ENCODE measurements around the gene TNIK. TPM values are rescaled to one million over a fixed set of nuclear protein-coding genes. Genes with fewer than 3 reads are reported as not detected.

TNIK gene
- total and polyA plus RNA-seq, 10 of the 15 experiments (the other 5 are each of a cell fraction or from before 2014, with no cell fraction given) = 13.9 to 74.3 (median 48.2) TPM

- no TSS peak for BruUV-seq (replicated peaks)
- H3K4me2 ChIP-seq (ENCODE audit: control insufficient read depth, insufficient read depth) = no peak overlapping the region
These were observed 198.7 kb downstream of the TNIK start for GRCh38 chr3:171261487-171261886.

More at GRCh38 chr3:171261487-171261886, 198.7 kb downstream of the TNIK start:
- DNase-seq (ENCODE audit: low read depth, low spot score) (no peak), ATAC-seq (0 out of 3 replicates have a peak, but pooled peaks have one; percentile 10), FAIRE-seq (no peak)
- no peaks in the 10 kb centered on the region for H3K36me3 ChIP-seq (ENCODE audit: control insufficient read depth in 2 of 2, insufficient read depth in 2 of 2, low read length in 1 of 2)
- H2AFZ ChIP-seq (ENCODE audit: control insufficient read depth, low read depth, low read length) = no peak overlapping the region
- ChIA-PET CTCF (interaction anchor here (1.4 to 2.8 kb wide), 2 partner anchors 12 to 86 kb away, joined by 3 to 17 read pairs; no protein-coding TSS in a partner anchor), SMC1A (ENCODE audit: uncharacterized antibody, unreplicated experiment) (interaction anchor here (0.7 to 28.2 kb wide), 8 partner anchors 9 to 94 kb away, joined by 4 to 657 read pairs (median 7); no protein-coding TSS in a partner anchor), POLR2A (interaction anchor here (1.2 to 1.8 kb wide), 3 partner anchors 12 to 70 kb away, joined by 3 to 12 read pairs (median 6); no protein-coding TSS in a partner anchor), RAD21 (ENCODE audit: unreplicated experiment) (interaction anchor here (0.9 to 4.0 kb wide), 7 partner anchors 12 to 97 kb away, joined by 3 to 25 read pairs (median 4); no protein-coding TSS in a partner anchor)
- in situ Hi-C loops (cut with MboI) = no loop called here
- intact Hi-C loops (cut with micrococcal nuclease; ENCODE audit: unreplicated experiment) = no loop called here
- no peak overlapping the region for H3K4me3 ChIP-seq
- no peaks in the 10 kb centered on the region for H3K27me3 ChIP-seq (replicated peaks in 1 of 2; ENCODE audit: control insufficient read depth in 2 of 2, insufficient read depth in 2 of 2, low read length in 1 of 2)
- no peak for TF ChIP-seq GABPA (IDR thresholded peaks at IDR 0.05; ENCODE audit: low read depth)
- no peak for TF ChIP-seq E2F8 (IDR thresholded peaks at IDR 0.05; ENCODE audit: low read depth, partially characterized antibody)
- TF ChIP-seq POLR2A (IDR thresholded peaks at IDR 0.05; ENCODE audit: low read depth, low read length) = no peak
- TF ChIP-seq JUNB (IDR thresholded peaks at IDR 0.05) = peak; percentile 58
- TF ChIP-seq ATF2 (IDR thresholded peaks at IDR 0.05; ENCODE audit: low read length) = no peak
- no peak for TF ChIP-seq YY1 (IDR thresholded peaks at IDR 0.05; ENCODE audit: low read depth, low read length)
- no peak for TF ChIP-seq BCLAF1 (IDR thresholded peaks at IDR 0.05)
- no peak for TF ChIP-seq GATAD2B (conservative IDR thresholded peaks at IDR 0.05; ENCODE audit: low read depth)
- no peak for TF ChIP-seq SPI1 (IDR thresholded peaks at IDR 0.05; ENCODE audit: borderline replicate concordance, insufficient read depth, low read depth, low read length)
- peak in 1 of 2 experiments; percentile 75; a peak in 1 of 4 replicates for TF ChIP-seq ETV6 (conservative IDR thresholded peaks at IDR 0.05 in 1 of 2, IDR thresholded peaks at IDR 0.05 in 1 of 2; ENCODE audit: borderline replicate concordance in 1 of 2, low read depth in 1 of 2)
- no peak for TF ChIP-seq PAX5 (IDR thresholded peaks at IDR 0.05; ENCODE audit: borderline replicate concordance, low read depth, low read length)
- TF ChIP-seq ZNF592 (IDR thresholded peaks at IDR 0.05) = no peak
- peaks cover 83% of the 10 kb centered on the region for H3K4me1 ChIP-seq (ENCODE audit: control insufficient read depth, insufficient read depth, low read length)
- H3K9me3 ChIP-seq (replicated peaks; ENCODE audit: control insufficient read depth, insufficient read depth, low read length) = no peaks in the 10 kb centered on the region; the same call in 2 of the 3 replicates
- H3K79me2 ChIP-seq (ENCODE audit: control insufficient read depth, insufficient read depth, low read length) = peaks cover 96% of the 10 kb centered on the region
- H3K27ac ChIP-seq (ENCODE audit: control insufficient read depth, insufficient read depth) = peak overlapping the region; percentile 11; the same call in 1 of the 2 replicates
- 48% methylated on average over 3 of the region's 3 CpGs for WGBS (ENCODE audit: insufficient coverage, insufficient replicate concordance, low lambda C conversion rate, missing lambda C conversion rate)
- no peak overlapping the region for H3K9ac ChIP-seq (ENCODE audit: control insufficient read depth, insufficient read depth, low read length)
- no peaks in the 10 kb centered on the region for H4K20me1 ChIP-seq (ENCODE audit: control insufficient read depth, insufficient read depth)

All from GM12878 (cell line).